CMK (cell line): ENCODE measurements around the gene BOD1L2.

Experiments used
- DNase-seq: peaks from one replicate; pipeline ENCODE4 v3.0.0-alpha.2; 2010; ENCODE audit warnings: low read depth

The BOD1L2 gene

GRCh38 chr18:57150081-57150480 is 3.2 kb downstream of the BOD1L2 start:
- no peak for DNase-seq

GRCh38 chr18:57150828-57151227 is 3.9 kb downstream of the BOD1L2 start:
- no peak for DNase-seq

GRCh38 chr18:57154191-57154830 is 7.4 kb downstream of the BOD1L2 start:
- no peak for DNase-seq

DNA sequence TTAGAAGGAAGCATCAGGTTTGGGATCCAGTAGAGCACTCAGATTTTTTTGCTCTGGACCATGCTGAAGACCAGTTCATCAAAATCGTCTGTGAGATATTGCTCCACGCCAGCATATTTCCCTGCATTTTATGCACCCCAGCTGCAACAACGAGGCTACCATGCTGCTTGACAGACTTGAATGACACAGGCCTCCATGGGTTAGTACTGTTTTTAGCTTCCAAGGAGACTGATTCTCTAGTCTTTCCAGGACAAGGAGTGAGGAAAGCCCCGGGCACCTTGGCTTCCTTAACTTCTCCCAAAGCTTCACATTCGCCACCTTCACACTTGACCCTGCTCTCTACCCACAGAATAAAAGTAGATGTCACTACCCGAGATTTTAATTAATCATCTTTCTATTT is 17.5 kb downstream of the BOD1L2 start:
- no peak for DNase-seq

- DNase-seq: no peak
Observed at GRCh38 chr18:57167617-57168308, 20.9 kb downstream of the BOD1L2 start.

DNA sequence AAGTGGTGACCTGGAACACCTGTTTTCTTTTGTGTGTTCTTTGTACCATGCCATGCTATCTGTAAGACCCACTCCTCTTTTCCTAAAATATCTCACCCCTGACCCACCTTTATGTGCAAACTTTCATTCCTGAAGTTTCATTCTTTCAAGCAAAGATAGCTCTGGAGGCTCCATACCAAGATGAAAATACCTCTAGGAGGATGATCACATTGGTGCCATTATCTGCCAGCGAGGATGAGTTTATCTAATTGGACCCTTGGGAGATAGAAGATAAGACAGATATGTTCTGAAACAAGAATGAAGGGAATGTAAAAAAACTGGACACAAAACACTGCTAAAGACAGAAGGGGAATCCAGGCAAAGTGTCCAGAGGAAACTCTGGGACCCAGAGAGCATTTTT is 24.1 kb downstream of the BOD1L2 start:
- no peak for DNase-seq

GRCh38 chr18:57175532-57175931 is 28.6 kb downstream of the BOD1L2 start:
- no peak for DNase-seq

DNA sequence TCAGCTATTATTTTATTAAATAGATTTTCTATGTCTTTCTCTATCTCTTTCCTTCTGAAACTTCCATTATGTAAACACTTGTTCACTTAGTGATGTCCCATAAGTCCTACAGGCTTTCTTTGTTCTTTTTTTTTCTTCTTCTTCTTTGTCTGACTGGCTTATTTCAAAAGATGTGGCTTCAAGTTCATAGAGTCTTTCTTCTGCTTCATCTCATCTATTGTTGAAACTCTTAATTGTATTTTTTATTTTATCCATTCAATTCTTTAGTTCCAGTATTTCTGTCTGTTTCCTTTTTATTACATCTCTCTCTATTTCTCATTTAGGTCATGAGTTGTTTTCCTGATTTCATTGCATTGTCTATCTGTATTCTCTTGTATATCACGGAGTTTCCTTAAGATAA is 38.5 kb downstream of the BOD1L2 start:
- DNase-seq: no peak

GRCh38 chr18:57188851-57189557 is 42.1 kb downstream of the BOD1L2 start:
- no peak for DNase-seq

DNA sequence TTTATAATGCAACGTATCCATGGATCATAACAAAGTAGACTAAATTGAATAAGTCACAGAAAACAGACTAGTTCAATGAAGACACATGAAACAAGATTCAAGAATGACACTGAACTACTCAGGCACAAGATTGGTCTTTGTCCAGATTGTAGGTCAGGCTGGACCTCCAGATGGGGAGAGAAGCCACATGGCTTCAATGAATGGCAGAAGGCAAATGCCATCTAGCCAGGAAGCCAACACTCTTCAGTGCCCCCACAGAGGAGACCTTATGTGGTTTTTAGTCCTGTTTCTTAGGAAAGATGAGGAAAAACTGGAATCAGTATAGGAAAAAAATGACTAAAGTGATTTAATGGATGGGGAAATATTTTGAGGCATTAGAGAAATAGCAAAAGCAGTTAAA is 43.1 kb downstream of the BOD1L2 start:
- DNase-seq: no peak

GRCh38 chr18:57194070-57194469 is 47.2 kb downstream of the BOD1L2 start:
- no peak for DNase-seq

- DNase-seq: no peak
Observed at GRCh38 chr18:57194622-57195021, 47.7 kb downstream of the BOD1L2 start.

- no peak for DNase-seq
Observed at GRCh38 chr18:57195341-57195740, 48.5 kb downstream of the BOD1L2 start.

DNA sequence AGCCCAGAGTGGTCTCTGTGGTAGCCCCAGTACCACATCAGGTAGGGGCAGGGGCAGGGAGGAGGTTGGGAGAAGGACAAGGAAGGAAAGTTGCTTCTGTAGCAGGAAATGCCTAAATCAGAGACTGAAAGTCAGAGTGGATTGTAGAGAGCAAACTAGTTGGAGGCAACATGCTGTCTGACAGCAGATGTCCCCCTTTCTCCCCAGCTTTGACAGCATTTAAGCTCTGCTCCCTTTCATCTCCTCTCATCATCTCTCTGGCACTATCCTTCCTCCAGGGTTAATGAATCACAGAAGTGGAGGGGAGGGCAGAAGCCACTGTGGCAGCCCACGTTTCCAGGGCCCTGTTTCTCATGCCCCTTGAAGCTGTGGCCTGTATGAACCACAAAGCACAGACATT is 50.4 kb downstream of the BOD1L2 start:
- no peak for DNase-seq

DNA sequence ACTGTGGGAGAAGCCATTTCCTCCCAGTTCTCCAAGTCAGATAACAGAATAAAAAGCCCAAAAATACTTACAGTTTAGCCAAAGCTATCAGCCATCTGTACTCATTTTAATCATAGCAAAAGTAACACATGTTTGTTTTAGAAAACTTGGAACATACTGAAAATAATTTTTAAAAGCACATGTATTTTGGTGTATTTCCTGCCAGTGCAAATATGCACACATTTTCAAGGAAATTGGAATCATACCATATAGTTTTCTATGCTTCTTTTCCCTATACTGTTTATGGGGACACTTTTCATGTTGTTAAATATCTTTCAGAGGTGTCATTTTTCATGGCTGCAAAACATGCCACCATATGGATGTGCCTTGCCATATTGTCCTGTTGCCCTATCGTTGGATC is 51.2 kb downstream of the BOD1L2 start:
- no peak for DNase-seq
